Epithelial cell of proximal tubule (primary cell): ENCODE measurements around the gene SLC12A7. TPM values are rescaled to one million over a fixed set of nuclear protein-coding genes. Genes with fewer than 3 reads are reported as not detected.

Experiments
- DNase-seq: peaks from one replicate; pipeline ENCODE4 v3.0.0-alpha.2; 2011; ENCODE audit warnings: low read depth
- H3K4me3 ChIP-seq: 2 replicates; pipeline ENCODE4 v1.5.1; 2011; ENCODE audit warnings: low read depth, mild to moderate bottlenecking, low read length
- total RNA-seq: library from RNA; depleted of rRNA; stranded (reverse); fragments of >200 nt; gene quantifications from 2 replicates; pipeline ENCODE4 v1.2.3, GENCODE V29; 2015
- TF ChIP-seq, protein P1 (sequence below): conservative IDR thresholded peaks from 2 replicates; pipeline ENCODE4 v1.5.1; 2012; ENCODE audit warnings: low read depth, mild to moderate bottlenecking, low read length

The SLC12A7 gene
- total RNA-seq, 1 donor from 2014 or later, result 32.8 TPM

DNA sequence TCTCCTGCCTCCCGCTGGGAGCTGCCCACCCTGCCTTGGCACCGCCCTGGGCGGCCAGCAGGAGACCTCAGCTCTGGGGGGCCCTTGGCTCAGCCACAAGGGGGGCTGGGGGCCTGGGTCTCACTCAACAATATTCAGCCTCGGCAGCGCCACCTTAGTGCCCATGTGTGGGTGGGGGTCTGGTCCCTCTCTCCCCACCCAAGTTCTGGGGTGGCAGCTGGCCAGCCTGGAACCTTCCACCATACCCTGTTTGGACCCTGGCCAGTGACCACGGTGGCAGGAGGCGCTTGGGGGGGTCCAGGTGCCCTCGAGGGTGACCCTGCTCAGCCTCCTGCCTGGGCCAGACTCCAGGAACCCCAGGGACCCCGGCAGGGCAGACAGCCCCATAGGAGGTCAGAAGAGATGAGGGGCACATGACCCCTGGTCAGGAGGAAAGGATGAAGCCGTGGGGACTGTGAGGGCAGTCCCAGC is 81.0 kb downstream of the SLC12A7 start:
- TF ChIP-seq, protein P1, sequence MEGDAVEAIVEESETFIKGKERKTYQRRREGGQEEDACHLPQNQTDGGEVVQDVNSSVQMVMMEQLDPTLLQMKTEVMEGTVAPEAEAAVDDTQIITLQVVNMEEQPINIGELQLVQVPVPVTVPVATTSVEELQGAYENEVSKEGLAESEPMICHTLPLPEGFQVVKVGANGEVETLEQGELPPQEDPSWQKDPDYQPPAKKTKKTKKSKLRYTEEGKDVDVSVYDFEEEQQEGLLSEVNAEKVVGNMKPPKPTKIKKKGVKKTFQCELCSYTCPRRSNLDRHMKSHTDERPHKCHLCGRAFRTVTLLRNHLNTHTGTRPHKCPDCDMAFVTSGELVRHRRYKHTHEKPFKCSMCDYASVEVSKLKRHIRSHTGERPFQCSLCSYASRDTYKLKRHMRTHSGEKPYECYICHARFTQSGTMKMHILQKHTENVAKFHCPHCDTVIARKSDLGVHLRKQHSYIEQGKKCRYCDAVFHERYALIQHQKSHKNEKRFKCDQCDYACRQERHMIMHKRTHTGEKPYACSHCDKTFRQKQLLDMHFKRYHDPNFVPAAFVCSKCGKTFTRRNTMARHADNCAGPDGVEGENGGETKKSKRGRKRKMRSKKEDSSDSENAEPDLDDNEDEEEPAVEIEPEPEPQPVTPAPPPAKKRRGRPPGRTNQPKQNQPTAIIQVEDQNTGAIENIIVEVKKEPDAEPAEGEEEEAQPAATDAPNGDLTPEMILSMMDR, result no peak
- no peak for DNase-seq
- no peak overlapping the region for H3K4me3 ChIP-seq

DNA sequence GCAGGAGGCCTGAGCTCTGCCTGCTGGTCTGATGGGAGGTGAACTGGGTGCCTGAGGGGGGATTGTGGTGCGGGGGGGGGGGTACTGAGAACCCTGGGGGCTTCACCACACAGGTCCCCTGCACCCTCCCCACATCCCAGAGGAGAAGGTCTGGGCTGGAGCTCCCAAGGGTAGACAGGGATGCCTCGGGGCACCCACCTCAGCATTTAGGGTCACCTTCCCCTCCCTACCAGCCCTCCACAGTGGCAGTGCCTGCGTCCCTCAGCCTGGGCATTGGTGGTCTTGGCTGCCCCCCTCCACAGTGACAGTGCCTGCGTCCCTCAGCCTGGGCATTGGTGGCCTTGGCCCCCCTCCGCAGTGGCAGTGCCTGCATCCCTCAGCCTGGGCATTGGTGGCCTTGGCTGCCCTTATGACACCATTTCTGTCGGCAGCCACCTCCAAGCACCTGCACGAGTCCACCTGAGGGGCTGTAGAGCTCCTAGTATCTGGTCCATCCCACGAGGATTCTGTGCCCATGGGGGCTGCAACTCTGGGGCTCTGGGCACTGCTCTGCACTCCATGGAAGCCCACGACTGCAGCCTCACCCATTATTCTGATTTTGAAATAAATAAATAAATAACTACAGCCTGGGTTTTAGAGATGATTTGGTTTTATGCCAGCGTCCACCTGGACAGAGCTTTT is 81.8 kb downstream of the SLC12A7 start:
- no peak for DNase-seq
- no peak overlapping the region for H3K4me3 ChIP-seq
- TF ChIP-seq, protein P1, result no peak

DNA sequence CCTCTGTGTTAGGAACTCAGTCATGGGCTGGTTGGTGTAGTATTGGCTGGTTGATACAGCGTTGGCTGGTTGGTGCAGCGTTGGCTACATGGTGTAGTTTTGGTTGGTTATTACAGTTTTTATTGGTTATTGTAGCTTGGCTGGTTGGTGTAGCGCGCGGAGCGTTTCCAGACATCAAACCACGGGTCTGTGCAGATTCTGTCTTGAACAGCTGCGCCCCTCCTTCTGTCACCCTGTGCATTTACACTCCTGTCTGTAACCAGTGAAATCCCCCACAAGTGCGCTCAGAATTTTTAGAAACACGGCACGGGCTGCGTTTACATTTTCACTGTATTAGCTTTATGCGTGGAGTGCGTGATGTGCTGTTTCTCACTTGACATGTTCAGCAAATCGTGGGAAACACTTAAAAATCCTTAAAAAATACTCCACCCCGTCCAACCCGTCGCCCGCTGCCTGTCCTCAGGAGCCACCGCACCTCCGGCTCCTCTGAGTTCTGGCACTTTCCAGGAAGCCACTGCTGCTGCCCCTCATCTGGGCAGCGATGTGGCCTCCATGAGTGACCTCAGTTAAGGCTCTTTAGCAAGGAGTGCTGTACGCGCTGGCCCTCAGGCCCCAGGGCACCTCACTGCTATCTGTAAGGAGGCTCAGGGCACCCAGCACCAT is 82.5 kb downstream of the SLC12A7 start:
- H3K4me3 ChIP-seq, result no peak overlapping the region
- TF ChIP-seq, protein P1, result no peak
- DNase-seq, result no peak

DNA sequence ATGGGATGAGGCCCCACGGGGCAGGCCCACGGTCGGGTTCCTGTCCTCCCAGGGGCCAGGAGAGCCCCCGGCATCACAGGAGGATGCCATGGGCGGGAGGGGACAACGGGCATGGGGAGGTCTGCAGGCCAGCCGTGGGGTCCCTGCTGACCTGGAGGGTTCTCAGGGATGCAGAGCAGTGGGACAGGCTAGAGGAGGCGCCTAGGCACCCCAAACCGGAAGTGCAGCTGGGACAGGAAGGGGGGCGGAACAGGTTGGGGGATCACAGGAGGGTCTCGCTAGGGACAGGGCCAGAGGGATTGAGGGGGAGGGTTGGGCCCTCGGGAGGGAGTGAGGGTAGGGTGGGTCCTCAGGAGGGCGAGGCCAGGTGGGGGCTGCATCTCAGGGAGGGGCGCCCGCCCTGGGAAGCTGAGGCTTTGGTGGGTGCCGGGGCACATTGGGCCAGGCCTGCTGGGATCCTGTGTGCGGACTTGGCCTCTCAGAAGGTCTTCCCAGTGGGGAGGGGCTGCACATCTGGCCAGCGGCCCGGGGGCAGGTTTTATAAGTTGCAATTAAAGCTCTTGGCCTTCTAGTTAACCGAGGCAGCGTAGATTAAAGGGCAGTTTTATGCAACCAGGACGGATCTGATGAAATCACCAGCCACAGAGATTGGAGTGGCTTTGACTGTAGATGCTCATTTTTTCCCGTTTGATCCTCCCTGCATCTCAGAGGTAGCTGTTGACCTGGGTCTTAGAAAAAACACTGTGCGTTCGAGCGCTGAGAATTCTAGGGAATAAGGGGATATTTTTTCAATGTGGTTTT is 83.2 kb downstream of the SLC12A7 start:
- TF ChIP-seq, protein P1, result no peak
- H3K4me3 ChIP-seq, result no peak overlapping the region
- DNase-seq, result no peak

DNA sequence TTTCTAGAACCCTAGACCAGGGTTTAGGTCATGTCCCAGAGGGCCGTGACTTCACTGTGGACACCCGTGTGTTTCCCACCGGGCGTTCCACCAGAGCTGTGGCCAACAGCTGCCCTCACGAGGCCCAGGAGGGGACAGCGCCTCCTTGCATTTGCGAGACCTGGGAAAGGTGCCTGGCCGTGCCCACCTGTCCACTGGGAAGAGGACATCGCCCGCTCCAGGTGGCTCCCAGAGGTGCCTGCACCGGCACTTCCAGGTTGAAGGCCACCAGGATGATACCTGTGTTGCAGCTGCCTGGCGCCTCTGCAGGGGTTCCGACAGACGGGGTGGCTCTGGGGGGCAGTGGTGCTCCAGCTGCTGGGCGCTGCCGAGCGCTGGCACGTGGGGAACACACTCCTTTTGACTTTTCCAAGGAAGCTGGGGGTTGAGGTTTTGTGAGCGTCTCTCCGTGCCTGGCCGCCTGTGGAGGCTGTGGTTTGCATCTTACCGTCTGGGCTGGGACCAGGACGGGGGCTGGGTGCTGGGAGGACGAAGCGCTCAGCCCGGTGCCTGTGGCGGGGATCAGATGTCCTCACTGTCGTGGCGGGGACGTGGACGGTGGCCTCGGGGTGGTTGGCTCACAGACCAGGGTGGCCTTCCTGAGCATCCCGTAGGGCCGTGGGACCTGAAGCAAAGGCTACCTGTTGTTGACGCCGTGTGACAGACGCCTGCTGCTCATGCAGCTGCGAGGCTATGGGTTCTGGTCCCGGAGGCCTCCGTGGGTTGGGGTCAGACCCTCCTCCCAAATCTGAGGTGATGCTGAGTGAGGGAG is 84.0 kb downstream of the SLC12A7 start:
- TF ChIP-seq, protein P1, result no peak
- DNase-seq, result no peak

More for the DNA sequence above, 84.0 kb downstream of the SLC12A7 start:
- no peak overlapping the region for H3K4me3 ChIP-seq
